Right cardiac atrium (tissue), 5 donors: ENCODE results near the gene SLC6A7. TPM values are rescaled to one million over a fixed set of nuclear protein-coding genes. Genes with fewer than 3 reads are reported as not detected.

Experiments used
- ATAC-seq, 2 donors: fragments of 200-7000 bp; cut with Tn5 transposase; one replicate each; pipeline versions ENCODE4 v1.8.0 to v1.9.1; 2020; ENCODE audit warnings: moderate library complexity in 2 of 2, mild to moderate bottlenecking in 1 of 2
- DNase-seq, 3 donors: peaks; one replicate each; pipeline ENCODE4 v3.0.0-alpha.2; 2020
- H3K27ac ChIP-seq: one replicate; pipeline ENCODE4 v1.5.1; 2013; ENCODE audit warnings: mild to moderate bottlenecking, low read length, control low read depth, moderate library complexity
- H3K27me3 ChIP-seq: one replicate; pipeline ENCODE4 v1.6.1; 2013; ENCODE audit not compliant: control insufficient read depth, insufficient read depth
- H3K4me1 ChIP-seq: one replicate; pipeline ENCODE4 v1.6.1; 2013; ENCODE audit warnings: low read length; ENCODE audit not compliant: control insufficient read depth, insufficient read depth
- H3K4me3 ChIP-seq: one replicate; pipeline ENCODE4 v1.5.1; 2013; ENCODE audit warnings: low read length, control low read depth
- H3K9me3 ChIP-seq: one replicate; pipeline ENCODE4 v1.6.1; 2013; ENCODE audit warnings: low read length; ENCODE audit not compliant: control insufficient read depth
- WGBS: extraction: QIAGEN DNeasy Blood & Tissue Kit; methylation state at CpG from one replicate; pipeline ENCODE4 v1.1.7; 2013; 5-methylcytosine and 5-hydroxymethylcytosine counted together
- intact Hi-C, 4 donors: fragments of 100-400 bp; cut with DNase I; formaldehyde crosslinking; loops; one replicate each; pipeline versions ENCODE4 v1.11.0 to v1.14.0; 2022 to 2023
- polyA plus RNA-seq: library from polyadenylated mRNA; stranded (reverse); fragments of 200-250 nt; gene quantifications from one replicate; pipeline ENCODE4 v1.2.3, GENCODE V29; 2013
- total RNA-seq, 4 donors: library from RNA; stranded (reverse); fragmentation: NEBNext Ultra II Directional; extraction: Animal tissue kit (Norgen Biotek cat#: 25700); gene quantifications; one replicate each; pipeline ENCODE4 v1.2.1, GENCODE V29; 2021
- donor health status: healthy with polysubstance abuse.
- donor health status: DM: no; HTN: yes; CAD: no.
- donor health status: DM: no; HTN: no; CAD: no.
- donor health status: DM: no; HTN: yes; CAD: no; lungs with severe emphysema.
- donor health status: DM: yes; HTN: yes; CAD: no.

The SLC6A7 gene
- total and polyA plus RNA-seq, 5 donors = not detected

GRCh38 chr5:150211156-150212030 lies 21.5 kb downstream of the SLC6A7 start:
- H3K27ac ChIP-seq = no peak overlapping the region
- no peak overlapping the region for H3K4me3 ChIP-seq
- WGBS = 84% methylated on average over 15 of the region's 15 CpGs
- peaks cover 2% of the 10 kb centered on the region for H3K4me1 ChIP-seq
- DNase-seq = no peak
- H3K27me3 ChIP-seq = no peaks in the 10 kb centered on the region
- ATAC-seq = no peak
- H3K9me3 ChIP-seq = no peaks in the 10 kb centered on the region
- intact Hi-C loops = loop anchor here in 1 of 4 donors (10.0 kb wide), 1 partner anchor 47 kb away; the partner anchor contains the start of gene CDX1

- 72% methylated on average over 6 of the region's 6 CpGs for WGBS
- ATAC-seq (peak in 1 of 2 donors; percentile 8), DNase-seq (peak in 1 of 3 donors; percentile 39)
- H3K4me1 ChIP-seq = peaks cover 2% of the 10 kb centered on the region
- H3K9me3 ChIP-seq = no peaks in the 10 kb centered on the region
- no peak overlapping the region for H3K27ac ChIP-seq
- H3K27me3 ChIP-seq = no peaks in the 10 kb centered on the region
- no peak overlapping the region for H3K4me3 ChIP-seq
- intact Hi-C loops = loop anchor here in 1 of 4 donors (10.0 kb wide), 1 partner anchor 49 kb away; the partner anchor contains the start of gene CDX1
These were observed 23.7 kb downstream of the SLC6A7 start for GRCh38 chr5:150213530-150213929.

- DNase-seq (peak; percentile 69 to 88 (median 85)), ATAC-seq (peak; percentile 46 to 53)
- Histone ChIP-seq H3K27me3 (no peaks in the 10 kb centered on the region), H3K4me1 (peaks cover 2% of the 10 kb centered on the region), H3K27ac (peak overlapping the region; percentile 7), H3K9me3 (no peaks in the 10 kb centered on the region), H3K4me3 (no peak overlapping the region)
- WGBS = 38% methylated on average over 7 of the region's 7 CpGs
- intact Hi-C loops = loop anchor here in 1 of 4 donors (10.0 kb wide), 1 partner anchor 49 kb away; the partner anchor contains the start of gene CDX1
These were observed 24.4 kb downstream of the SLC6A7 start for GRCh38 chr5:150214289-150214688.

- peak in 1 of 3 donors; percentile 30 for DNase-seq
- peak in 1 of 2 donors; percentile 56 for ATAC-seq
- Histone ChIP-seq H3K9me3 (no peaks in the 10 kb centered on the region), H3K4me3 (no peak overlapping the region), H3K27ac (no peak overlapping the region), H3K4me1 (peaks cover 2% of the 10 kb centered on the region), H3K27me3 (no peaks in the 10 kb centered on the region)
- intact Hi-C loops = loop anchor here in 3 of 4 donors (5.0 to 10.0 kb wide), 3 partner anchors 51 to 84 kb away; partner anchors contain the start of gene CDX1 (in 1 of the 3)
- WGBS = 76% methylated on average over 10 of the region's 10 CpGs
These were observed 26.4 kb downstream of the SLC6A7 start for GRCh38 chr5:150215979-150216944.

GRCh38 chr5:150217038-150217437 lies 27.2 kb downstream of the SLC6A7 start:
- H3K4me1 ChIP-seq = peaks cover 2% of the 10 kb centered on the region
- H3K9me3 ChIP-seq = no peaks in the 10 kb centered on the region
- no peak for ATAC-seq
- H3K4me3 ChIP-seq = no peak overlapping the region
- WGBS = 86% methylated on average over 2 of the region's 2 CpGs
- intact Hi-C loops = loop anchor here in 3 of 4 donors (5.0 to 10.0 kb wide), 3 partner anchors 52 to 85 kb away; partner anchors contain the start of gene CDX1 (in 1 of the 3)
- no peak overlapping the region for H3K27ac ChIP-seq
- no peaks in the 10 kb centered on the region for H3K27me3 ChIP-seq
- DNase-seq = no peak

GRCh38 chr5:150217873-150218692 lies 28.2 kb downstream of the SLC6A7 start:
- H3K27ac ChIP-seq = no peak overlapping the region
- peak; percentile 79 for ATAC-seq
- peak; percentile 82 to 90 (median 89) for DNase-seq
- no peaks in the 10 kb centered on the region for H3K9me3 ChIP-seq
- 28% methylated on average over 10 of the region's 10 CpGs for WGBS
- intact Hi-C loops = loop anchor here (1.0 to 10.0 kb wide), 5 partner anchors 53 to 87 kb away; partner anchors contain the start of gene CDX1 (in 1 of the 4)
- no peaks in the 10 kb centered on the region for H3K27me3 ChIP-seq
- no peak overlapping the region for H3K4me3 ChIP-seq
- H3K4me1 ChIP-seq = peaks cover 2% of the 10 kb centered on the region

GRCh38 chr5:150218693-150219035 lies 28.8 kb downstream of the SLC6A7 start:
- no peak for DNase-seq
- ATAC-seq = no peak
- WGBS = 78% methylated on average over 5 of the region's 5 CpGs
- no peaks in the 10 kb centered on the region for H3K9me3 ChIP-seq
- H3K4me1 ChIP-seq = peaks cover 2% of the 10 kb centered on the region
- H3K27me3 ChIP-seq = no peaks in the 10 kb centered on the region
- intact Hi-C loops = loop anchor here (1.0 to 10.0 kb wide), 5 partner anchors 54 to 88 kb away; partner anchors contain the start of gene CDX1 (in 1 of the 4)
- no peak overlapping the region for H3K27ac ChIP-seq
- no peak overlapping the region for H3K4me3 ChIP-seq

- DNase-seq (peak in 1 of 3 donors; percentile 13), ATAC-seq (no peak)
- Histone ChIP-seq H3K4me1 (peaks cover 2% of the 10 kb centered on the region), H3K4me3 (no peak overlapping the region), H3K27me3 (no peaks in the 10 kb centered on the region), H3K9me3 (no peaks in the 10 kb centered on the region), H3K27ac (no peak overlapping the region)
- intact Hi-C loops = loop anchor here (2.0 to 10.0 kb wide), 4 partner anchors 54 to 88 kb away; partner anchors contain the start of gene CDX1 (in 1 of the 4)
These were observed 29.3 kb downstream of the SLC6A7 start for GRCh38 chr5:150219142-150219541.

- ATAC-seq = no peak
- H3K9me3 ChIP-seq = no peaks in the 10 kb centered on the region
- no peak overlapping the region for H3K27ac ChIP-seq
- H3K27me3 ChIP-seq = no peaks in the 10 kb centered on the region
- no peak for DNase-seq
- 86% methylated on average over 2 of the region's 2 CpGs for WGBS
- no peaks in the 10 kb centered on the region for H3K4me1 ChIP-seq
- intact Hi-C loops = loop anchor here (2.0 to 10.0 kb wide), 5 partner anchors 55 to 185 kb away; partner anchors contain the start of gene CDX1 (in 1 of the 4)
- H3K4me3 ChIP-seq = no peak overlapping the region
These were observed 30.0 kb downstream of the SLC6A7 start for GRCh38 chr5:150219861-150220260.

- Histone ChIP-seq H3K27me3 (no peaks in the 10 kb centered on the region), H3K4me3 (no peak overlapping the region), H3K9me3 (no peaks in the 10 kb centered on the region), H3K4me1 (no peaks in the 10 kb centered on the region), H3K27ac (no peak overlapping the region)
- ATAC-seq = no peak
- DNase-seq = no peak
- WGBS = 88% methylated on average over 5 of the region's 5 CpGs
- intact Hi-C loops = loop anchor here in 1 of 4 donors (10.0 kb wide), 1 partner anchor 187 kb away; no protein-coding TSS in a partner anchor
These were observed 31.6 kb downstream of the SLC6A7 start for GRCh38 chr5:150221471-150221870.
